B cell (primary cell): Measurements from ENCODE around the gene CASK. TPM values are rescaled to one million over a fixed set of nuclear protein-coding genes. Genes with fewer than 3 reads are reported as not detected.

Experiments
- ATAC-seq: fragments of 200-7000 bp; cut with Tn5 transposase; one replicate; pipeline ENCODE4 v1.10.0; 2021; ENCODE audit warnings: low read depth, mild to moderate bottlenecking, moderate number of reproducible peaks, moderate library complexity
- CTCF ChIA-PET: fragments of 350-600 bp; sonication (Branson Sonifier 250); formaldehyde crosslinking; loops from one replicate; lab custom pipeline; 2021; ENCODE audit warnings: antibody characterized with exemption, inconsistent platforms; lab: Charles Lee
- POLR2A ChIA-PET: fragments of 350-600 bp; sonication (Branson Sonifier 250); formaldehyde crosslinking; loops from one replicate; lab custom pipeline; 2021; ENCODE audit warnings: antibody characterized with exemption; lab: Charles Lee
- DNase-seq: peaks from one replicate; pipeline ENCODE4 v3.0.0; 2013
- H2AFZ ChIP-seq: 2 replicates; pipeline ENCODE4 v1.6.1; 2012; ENCODE audit warnings: mild to moderate bottlenecking, low read depth, low read length; ENCODE audit not compliant: insufficient read depth, poor library complexity, severe bottlenecking
- H3K27ac ChIP-seq, 2 donors: 1 replicate in 1 of 2; 2 replicates in 1 of 2; pipeline ENCODE4 v1.5.1; 2012 to 2013; ENCODE audit warnings: low read length in 2 of 2, mild to moderate bottlenecking in 2 of 2, moderate library complexity in 1 of 2
- H3K27me3 ChIP-seq, 4 experiments: fragments of 200-600 bp in 1 of 4; sonication (generic) in 1 of 4; replicated peaks in 1 of 4; 1 replicate in 2 of 4; 2 replicates in 2 of 4; pipeline versions ENCODE4 v1.6.1 to v1.7.0; 2013 to 2016; ENCODE audit warnings: low read length in 3 of 4, mild to moderate bottlenecking in 2 of 4, mixed read lengths in 1 of 4, moderate library complexity in 1 of 4; ENCODE audit not compliant: insufficient read depth in 4 of 4, control insufficient read depth in 3 of 4; ENCODE audit errors: control extremely low read depth in 1 of 4
- H3K36me3 ChIP-seq, 2 experiments: replicated peaks in 1 of 2; 1 replicate in 1 of 2; 2 replicates in 1 of 2; pipeline versions ENCODE4 v1.6.1 to v1.7.1; 2013; ENCODE audit warnings: low read length in 1 of 2; ENCODE audit not compliant: insufficient read depth in 2 of 2, control insufficient read depth in 1 of 2; ENCODE audit errors: control extremely low read depth in 1 of 2, extremely low read depth in 1 of 2
- H3K4me1 ChIP-seq, 2 donors: fragments of 200-600 bp in 1 of 2; sonication (generic) in 1 of 2; 1 replicate in 1 of 2; 2 replicates in 1 of 2; pipeline versions ENCODE4 v1.5.1 to v1.6.1; 2013 to 2017; ENCODE audit warnings: low read length in 2 of 2; ENCODE audit not compliant: control insufficient read depth in 2 of 2, insufficient read depth in 2 of 2
- H3K4me2 ChIP-seq: replicated peaks from 2 replicates; pipeline ENCODE3; 2012; ENCODE audit warnings: mild to moderate bottlenecking, low read depth, low read length; ENCODE audit not compliant: poor library complexity, severe bottlenecking
- H3K4me3 ChIP-seq, 5 experiments: fragments of 200-600 bp in 1 of 5; sonication (generic) in 1 of 5; 1 replicate in 3 of 5; 2 replicates in 2 of 5; pipeline versions ENCODE4 v1.5.1 to v1.7.0; 2011 to 2016; ENCODE audit warnings: low read length in 4 of 5, mild to moderate bottlenecking in 4 of 5, low read depth in 2 of 5, control low read depth in 1 of 5, moderate library complexity in 1 of 5; ENCODE audit not compliant: insufficient read depth in 1 of 5; ENCODE audit errors: control extremely low read depth in 1 of 5, extremely low read depth in 1 of 5
- H3K79me2 ChIP-seq: fragments of 200-600 bp; sonication (generic); one replicate; pipeline ENCODE4 v1.6.0; 2016; ENCODE audit warnings: low read length; ENCODE audit not compliant: control insufficient read depth, insufficient read depth
- H3K9ac ChIP-seq: fragments of 200-600 bp; sonication (generic); 2 replicates; pipeline ENCODE4 v1.6.1; 2017; ENCODE audit warnings: mild to moderate bottlenecking, low read length, moderate library complexity
- H3K9me3 ChIP-seq, 3 donors: one replicate each; pipeline versions ENCODE4 v1.6.1 to v1.7.1; 2013; ENCODE audit warnings: low read length in 2 of 3; ENCODE audit not compliant: control insufficient read depth in 2 of 3, insufficient read depth in 1 of 3; ENCODE audit errors: control extremely low read depth in 1 of 3
- H4K20me1 ChIP-seq: 2 replicates; pipeline ENCODE4 v1.6.0; 2012; ENCODE audit warnings: mild to moderate bottlenecking, low read length; ENCODE audit not compliant: insufficient read depth, control insufficient read depth, poor library complexity, severe bottlenecking
- H3K27ac Mint-ChIP-seq: one replicate; pipeline ENCODE4 v1.8.0; 2021; ENCODE audit warnings: mixed read lengths
- H3K27me3 Mint-ChIP-seq: one replicate; pipeline ENCODE4 v1.8.0; 2021; ENCODE audit warnings: mixed read lengths
- H3K4me1 Mint-ChIP-seq: one replicate; pipeline ENCODE4 v1.8.0; 2021; ENCODE audit warnings: mixed read lengths
- H3K4me3 Mint-ChIP-seq: one replicate; pipeline ENCODE4 v1.8.0; 2021; ENCODE audit warnings: mixed read lengths
- H3K9me3 Mint-ChIP-seq: one replicate; pipeline ENCODE4 v1.8.0; 2022; ENCODE audit warnings: mixed read lengths; ENCODE audit not compliant: insufficient read depth
- EZH2 ChIP-seq: IDR thresholded peaks from 2 replicates; pipeline ENCODE4 v1.6.1; 2012; ENCODE audit warnings: borderline replicate concordance, low read depth, mild to moderate bottlenecking, moderate library complexity, low read length; ENCODE audit not compliant: insufficient read depth, poor library complexity, severe bottlenecking
- WGBS: methylation state at CpG from one replicate; pipeline ENCODE4 v1.1.5; 2013; ENCODE audit warnings: missing lambda C conversion rate; ENCODE audit not compliant: insufficient coverage; 5-methylcytosine and 5-hydroxymethylcytosine counted together
- intact Hi-C: fragments of 100-400 bp; cut with micrococcal nuclease; formaldehyde crosslinking; loops from one replicate; pipeline ENCODE4 v1.10.0; 2022
- polyA plus RNA-seq: library from polyadenylated mRNA; depleted of rRNA; stranded (reverse); fragments of >200 nt; gene quantifications from 2 replicates; pipeline ENCODE4 v1.2.3, GENCODE V29; 2012
- total RNA-seq, 2 donors: library from RNA; stranded (reverse); fragments of 120-200 nt in 1 of 2; gene quantifications; 1 replicate in 1 of 2; 2 replicates in 1 of 2; pipeline versions ENCODE4 v1.2.3 to v1.2.4, GENCODE V29; 2013 to 2022
- TF ChIP-seq, protein P1 (sequence below): fragments of 200-600 bp; IDR thresholded peaks from one replicate; pipeline ENCODE4 v1.8.0; 2022; ENCODE audit warnings: antibody characterized with exemption, mild to moderate bottlenecking

Gene CASK
- total and polyA plus RNA-seq, 2 donors (not counting 1 experiment from before 2014, with no cell fraction given): 14.2 to 50.4 TPM

DNA sequence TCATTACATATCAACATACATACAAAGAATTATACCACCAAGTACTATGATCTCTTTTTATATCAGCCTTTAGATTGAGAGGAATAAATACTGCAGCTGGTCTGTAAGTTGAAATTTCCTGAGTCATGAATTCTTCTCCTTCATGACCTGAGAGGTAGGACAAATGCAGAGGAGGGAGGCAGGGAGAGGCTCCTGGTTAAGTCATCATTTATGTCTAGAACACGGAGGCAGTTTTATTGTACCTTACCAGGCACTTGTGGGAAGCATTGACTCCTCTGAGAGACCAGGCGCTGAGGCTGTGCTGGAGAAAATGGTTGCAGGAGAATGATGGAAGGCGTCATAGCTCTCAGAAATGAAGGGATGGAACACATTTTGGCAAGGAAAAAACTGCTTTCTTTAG, 12.5 kb upstream of the CASK start:
- Mint-ChIP-seq H3K4me1 (no peaks in the 10 kb centered on the region), H3K4me3 (no peak overlapping the region), H3K9me3 (no peaks in the 10 kb centered on the region), H3K27me3 (no peaks in the 10 kb centered on the region), H3K27ac (no peak overlapping the region)
- intact Hi-C loops: no loop called here
- Histone ChIP-seq H3K36me3 (no peaks in the 10 kb centered on the region), H4K20me1 (no peaks in the 10 kb centered on the region), H3K27me3 (no peaks in the 10 kb centered on the region), H3K9me3 (no peaks in the 10 kb centered on the region), H3K27ac (no peak overlapping the region), H3K4me2 (no peak overlapping the region), H3K4me3 (no peak overlapping the region), H2AFZ (no peak overlapping the region), H3K9ac (no peak overlapping the region), H3K4me1 (no peaks in the 10 kb centered on the region), H3K79me2 (no peaks in the 10 kb centered on the region)
- POLR2A ChIA-PET: no interaction called here
- ATAC-seq: no peak
- TF ChIP-seq EZH2: no peak
- TF ChIP-seq, protein P1, sequence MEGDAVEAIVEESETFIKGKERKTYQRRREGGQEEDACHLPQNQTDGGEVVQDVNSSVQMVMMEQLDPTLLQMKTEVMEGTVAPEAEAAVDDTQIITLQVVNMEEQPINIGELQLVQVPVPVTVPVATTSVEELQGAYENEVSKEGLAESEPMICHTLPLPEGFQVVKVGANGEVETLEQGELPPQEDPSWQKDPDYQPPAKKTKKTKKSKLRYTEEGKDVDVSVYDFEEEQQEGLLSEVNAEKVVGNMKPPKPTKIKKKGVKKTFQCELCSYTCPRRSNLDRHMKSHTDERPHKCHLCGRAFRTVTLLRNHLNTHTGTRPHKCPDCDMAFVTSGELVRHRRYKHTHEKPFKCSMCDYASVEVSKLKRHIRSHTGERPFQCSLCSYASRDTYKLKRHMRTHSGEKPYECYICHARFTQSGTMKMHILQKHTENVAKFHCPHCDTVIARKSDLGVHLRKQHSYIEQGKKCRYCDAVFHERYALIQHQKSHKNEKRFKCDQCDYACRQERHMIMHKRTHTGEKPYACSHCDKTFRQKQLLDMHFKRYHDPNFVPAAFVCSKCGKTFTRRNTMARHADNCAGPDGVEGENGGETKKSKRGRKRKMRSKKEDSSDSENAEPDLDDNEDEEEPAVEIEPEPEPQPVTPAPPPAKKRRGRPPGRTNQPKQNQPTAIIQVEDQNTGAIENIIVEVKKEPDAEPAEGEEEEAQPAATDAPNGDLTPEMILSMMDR: no peak
- CTCF ChIA-PET: no interaction called here
- WGBS: no CpG with 5 or more reads among the region's 3 CpGs
- no peak for DNase-seq

DNA sequence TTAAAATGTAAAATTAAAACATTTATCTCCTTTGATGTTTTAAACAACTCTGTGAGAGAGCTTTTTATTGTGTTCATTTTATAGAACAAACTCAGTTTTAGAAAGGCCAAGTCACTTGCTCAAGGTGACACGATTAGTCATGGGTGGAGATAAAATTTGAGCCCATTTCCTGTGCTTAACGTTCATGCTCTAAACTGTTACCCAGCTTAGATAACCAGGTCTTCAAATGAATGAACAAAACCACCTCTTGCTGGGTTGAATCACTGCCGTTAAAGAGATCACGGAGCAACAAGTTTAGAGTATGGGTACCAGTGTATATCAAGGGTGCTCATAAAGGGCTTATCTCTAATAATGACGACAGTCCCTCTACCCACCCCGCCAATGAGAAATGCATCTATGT, 10.2 kb upstream of the CASK start:
- Mint-ChIP-seq H3K27me3 (no peaks in the 10 kb centered on the region), H3K27ac (no peak overlapping the region), H3K9me3 (no peaks in the 10 kb centered on the region), H3K4me3 (no peak overlapping the region), H3K4me1 (no peaks in the 10 kb centered on the region)
- no peak for DNase-seq
- H3K9me3 ChIP-seq: no peaks in the 10 kb centered on the region
- no peaks in the 10 kb centered on the region for H3K27me3 ChIP-seq
- H3K9ac ChIP-seq: no peak overlapping the region
- no peaks in the 10 kb centered on the region for H3K4me1 ChIP-seq
- H3K4me2 ChIP-seq: no peak overlapping the region
- ChIA-PET POLR2A (no interaction called here), CTCF (no interaction called here)
- no peaks in the 10 kb centered on the region for H4K20me1 ChIP-seq
- TF ChIP-seq, protein P1: no peak
- no peak for TF ChIP-seq EZH2
- no peak for ATAC-seq
- H2AFZ ChIP-seq: no peak overlapping the region
- intact Hi-C loops: no loop called here
- no peak overlapping the region for H3K27ac ChIP-seq
- no peak overlapping the region for H3K4me3 ChIP-seq
- H3K36me3 ChIP-seq: no peaks in the 10 kb centered on the region
- no peaks in the 10 kb centered on the region for H3K79me2 ChIP-seq
- 80% methylated on average over 2 of the region's 6 CpGs for WGBS
